Measurements from ENCODE around the gene PIP5KL1.

- no peak for TF ChIP-seq POLR2A (IDR thresholded peaks at IDR 0.05; ENCODE audit: low read depth, low read length)
- no peak for TF ChIP-seq SPI1 (IDR thresholded peaks at IDR 0.05; ENCODE audit: low read depth, low read length)
- TF ChIP-seq TAF1 (IDR thresholded peaks at IDR 0.05; ENCODE audit: low read depth, low read length) = no peak
Observed at GRCh38 chr9:127885508-127886281, 44.9 kb downstream of the PIP5KL1 start.
